Uterus (tissue), 4 donors: ENCODE data around the gene NEDD4L. TPM values are rescaled to one million over a fixed set of nuclear protein-coding genes. Genes with fewer than 3 reads are reported as not detected.

Source experiments
- DNase-seq, 2 donors: peaks; one replicate each; pipeline ENCODE4 v3.0.0-alpha.2; 2019 to 2020
- H3K27ac ChIP-seq, 2 donors: fragments of 200-600 bp; sonication (generic); 1 replicate in 1 of 2; 2 replicates in 1 of 2; pipeline ENCODE4 v1.5.1; 2016 to 2018
- H3K27me3 ChIP-seq, 2 donors: fragments of 200-600 bp; sonication (generic); one replicate each; pipeline ENCODE4 v1.5.1; 2018 to 2019; ENCODE audit warnings: control low read depth in 1 of 2
- H3K36me3 ChIP-seq, 2 donors: fragments of 200-600 bp; sonication (generic); one replicate each; pipeline ENCODE4 v1.5.1; 2019; ENCODE audit warnings: control low read depth in 1 of 2
- H3K4me1 ChIP-seq, 2 donors: fragments of 200-600 bp; sonication (generic); one replicate each; pipeline ENCODE4 v1.5.1; 2018 to 2019; ENCODE audit warnings: control low read depth in 1 of 2
- H3K4me3 ChIP-seq, 2 donors: fragments of 200-600 bp; sonication (generic); 1 replicate in 1 of 2; 2 replicates in 1 of 2; pipeline ENCODE4 v1.5.1; 2018 to 2019; ENCODE audit warnings: mild to moderate bottlenecking in 1 of 2
- H3K9me3 ChIP-seq, 2 donors: fragments of 200-600 bp; sonication (generic); one replicate each; pipeline ENCODE4 v1.5.1; 2019; ENCODE audit warnings: control low read depth in 1 of 2
- CTCF ChIP-seq, 4 experiments: fragments of 200-600 bp in 2 of 4; fragments of 450-650 bp in 2 of 4; sonication (generic) in 2 of 4; IDR thresholded peaks; one replicate each; pipeline ENCODE4 v1.5.1; 2016 to 2019; ENCODE audit warnings: antibody characterized with exemption in 4 of 4, mild to moderate bottlenecking in 2 of 4, moderate library complexity in 1 of 4
- POLR2A ChIP-seq, 2 donors: fragments of 450-650 bp; IDR thresholded peaks; one replicate each; pipeline ENCODE4 v1.6.1; 2016; ENCODE audit warnings: antibody characterized with exemption in 2 of 2, mild to moderate bottlenecking in 1 of 2, moderate library complexity in 1 of 2
- intact Hi-C: fragments of 100-400 bp; cut with DNase I; formaldehyde crosslinking; loops from one replicate; pipeline ENCODE4 v1.15.1; 2023; ENCODE audit warnings: low total_unique reads
- total RNA-seq, 4 donors: library from RNA; depleted of rRNA in 3 of 4; stranded (reverse); fragments of >200 nt in 3 of 4; gene quantifications; one replicate each; pipeline versions ENCODE4 v1.1.0 to v1.2.4, GENCODE V29; 2014 to 2023
- donor health status: DM: yes; HTN: yes; CAD: no.

NEDD4L gene
- total RNA-seq, 4 donors from 2014 or later = 6.2 to 45.9 (median 32.3) TPM

DNA sequence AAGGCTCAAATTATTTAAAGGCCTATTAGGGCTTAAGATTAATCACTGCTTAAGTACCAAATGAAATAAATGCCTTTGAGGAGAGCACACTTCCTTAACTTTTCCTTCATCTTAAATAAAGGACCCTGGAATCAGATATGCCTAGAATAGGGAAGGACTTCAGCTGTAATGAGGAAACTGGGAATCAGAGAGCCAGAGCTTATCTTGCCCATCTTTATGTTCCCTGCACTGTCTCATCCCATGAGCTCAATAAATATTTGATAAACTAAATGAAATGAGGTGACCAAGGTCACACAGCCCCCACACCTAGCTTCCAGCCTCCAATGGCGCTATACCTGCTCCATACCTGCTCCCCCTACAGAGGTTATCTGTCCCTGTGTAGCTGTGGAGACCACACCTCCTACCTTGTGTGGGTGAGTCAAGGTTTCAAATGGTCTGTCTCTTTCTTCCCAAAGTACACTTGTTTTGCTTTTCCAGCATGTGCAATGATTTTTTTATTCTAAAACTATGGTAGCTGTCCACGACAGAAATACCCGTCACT is 23.4 kb upstream of the NEDD4L start:
- H3K4me3 ChIP-seq = no peak overlapping the region
- no peaks in the 10 kb centered on the region for H3K27me3 ChIP-seq
- intact Hi-C loops = no loop called here
- H3K9me3 ChIP-seq = no peaks in the 10 kb centered on the region
- H3K36me3 ChIP-seq = no peaks in the 10 kb centered on the region
- DNase-seq = no peak
- TF ChIP-seq CTCF (IDR thresholded peaks at IDR 0.05) (no peak), POLR2A (IDR thresholded peaks at IDR 0.05) (no peak)
- no peaks in the 10 kb centered on the region for H3K4me1 ChIP-seq
- no peak overlapping the region for H3K27ac ChIP-seq

GRCh38 chr18:58021504-58021903 is 22.5 kb upstream of the NEDD4L start:
- Histone ChIP-seq H3K4me1 (no peaks in the 10 kb centered on the region), H3K4me3 (no peak overlapping the region), H3K27me3 (no peaks in the 10 kb centered on the region), H3K27ac (no peak overlapping the region), H3K9me3 (no peaks in the 10 kb centered on the region), H3K36me3 (no peaks in the 10 kb centered on the region)
- intact Hi-C loops = no loop called here
- no peak for TF ChIP-seq CTCF (IDR thresholded peaks at IDR 0.05)
- no peak for TF ChIP-seq POLR2A (IDR thresholded peaks at IDR 0.05)
- DNase-seq = no peak

GRCh38 chr18:58023108-58023507 is 20.9 kb upstream of the NEDD4L start:
- TF ChIP-seq POLR2A (IDR thresholded peaks at IDR 0.05) (no peak), CTCF (IDR thresholded peaks at IDR 0.05) (no peak)
- Histone ChIP-seq H3K36me3 (no peaks in the 10 kb centered on the region), H3K27me3 (no peaks in the 10 kb centered on the region), H3K4me1 (no peaks in the 10 kb centered on the region), H3K4me3 (no peak overlapping the region), H3K27ac (no peak overlapping the region), H3K9me3 (no peaks in the 10 kb centered on the region)
- no peak for DNase-seq
- intact Hi-C loops = no loop called here

DNA sequence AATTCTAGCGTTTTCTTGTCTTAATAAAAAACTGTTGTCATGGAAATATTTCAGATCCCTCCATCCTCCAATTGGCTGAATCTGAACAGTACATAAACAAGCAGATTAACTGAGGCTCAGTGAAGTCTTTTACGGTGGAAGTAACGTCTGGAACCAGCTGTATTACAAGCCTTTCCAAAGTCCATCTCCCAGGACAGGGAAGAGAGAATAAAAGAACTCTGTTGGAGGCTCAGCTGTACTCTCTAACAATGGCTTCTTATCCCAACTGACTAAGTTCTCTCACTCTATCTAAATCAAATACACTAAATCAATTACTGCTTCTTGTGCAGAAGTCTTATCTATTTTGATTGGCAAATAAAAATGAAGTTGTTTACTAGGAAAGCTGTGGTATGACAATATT is 19.9 kb upstream of the NEDD4L start:
- intact Hi-C loops = no loop called here
- TF ChIP-seq CTCF (IDR thresholded peaks at IDR 0.05) = no peak
- no peak for TF ChIP-seq POLR2A (IDR thresholded peaks at IDR 0.05)
- H3K27me3 ChIP-seq = no peaks in the 10 kb centered on the region
- no peaks in the 10 kb centered on the region for H3K4me1 ChIP-seq
- no peaks in the 10 kb centered on the region for H3K36me3 ChIP-seq
- no peak for DNase-seq
- no peak overlapping the region for H3K27ac ChIP-seq
- H3K4me3 ChIP-seq = no peak overlapping the region
- no peaks in the 10 kb centered on the region for H3K9me3 ChIP-seq

- Histone ChIP-seq H3K27ac (no peak overlapping the region), H3K36me3 (no peaks in the 10 kb centered on the region), H3K27me3 (no peaks in the 10 kb centered on the region), H3K4me1 (no peaks in the 10 kb centered on the region), H3K9me3 (no peaks in the 10 kb centered on the region), H3K4me3 (no peak overlapping the region)
- TF ChIP-seq POLR2A (IDR thresholded peaks at IDR 0.05) (no peak), CTCF (IDR thresholded peaks at IDR 0.05) (no peak)
- intact Hi-C loops = no loop called here
- no peak for DNase-seq
Observed at GRCh38 chr18:58025205-58025604, 18.8 kb upstream of the NEDD4L start.
